Calu3 (cell line): ENCODE measurements around the gene SUGP1. TPM values are rescaled to one million over a fixed set of nuclear protein-coding genes. Genes with fewer than 3 reads are reported as not detected.

Experiments
- BruUV-seq: library from RNA; stranded (reverse); fragments of 400-500 nt; replicated peaks from 2 replicates; lab custom pipeline; 2021; lab: Mats Ljungman, UMichigan
- CTCF ChIA-PET: fragments of 300-600 bp; sonication (Branson Sonifier 250); formaldehyde crosslinking; loops from one replicate; lab custom pipeline; 2022; ENCODE audit warnings: antibody characterized with exemption; lab: Charles Lee
- DNase-seq: peaks from one replicate; pipeline ENCODE4 v3.0.0; 2022
- H3K27ac Mint-ChIP-seq: one replicate; pipeline ENCODE4 v1.8.0; 2022; ENCODE audit warnings: mixed read lengths; ENCODE audit not compliant: unreplicated experiment
- H3K27me3 Mint-ChIP-seq: one replicate; pipeline ENCODE4 v1.8.0; 2022; ENCODE audit warnings: mixed read lengths; ENCODE audit not compliant: unreplicated experiment
- H3K36me3 Mint-ChIP-seq: one replicate; pipeline ENCODE4 v1.8.0; 2022; ENCODE audit warnings: mild to moderate bottlenecking, moderate library complexity, mixed read lengths; ENCODE audit not compliant: insufficient read depth, unreplicated experiment
- H3K4me1 Mint-ChIP-seq: one replicate; pipeline ENCODE4 v1.8.0; 2022; ENCODE audit warnings: mild to moderate bottlenecking, low read depth, mixed read lengths; ENCODE audit not compliant: unreplicated experiment
- H3K4me3 Mint-ChIP-seq: one replicate; pipeline ENCODE4 v1.8.0; 2022; ENCODE audit warnings: mild to moderate bottlenecking, low read depth, moderate library complexity, mixed read lengths; ENCODE audit not compliant: unreplicated experiment
- H3K9me3 Mint-ChIP-seq: one replicate; pipeline ENCODE4 v1.8.0; 2022; ENCODE audit warnings: low read depth, mixed read lengths; ENCODE audit not compliant: unreplicated experiment
- CTCF ChIP-seq: fragments of 200-600 bp; IDR thresholded peaks from one replicate; pipeline ENCODE4 v1.8.0; 2022; ENCODE audit warnings: antibody characterized with exemption; ENCODE audit not compliant: unreplicated experiment
- intact Hi-C: fragments of 100-400 bp; cut with micrococcal nuclease; formaldehyde crosslinking; loops from one replicate; pipeline ENCODE4 v1.10.0; 2022; ENCODE audit not compliant: unreplicated experiment
- total RNA-seq: library from RNA; stranded (reverse); gene quantifications from 2 replicates; pipeline ENCODE4 v1.2.3, GENCODE V29; 2022

Gene SUGP1
- total RNA-seq, 1 experiment from 2014 or later: 41.3 TPM

GRCh38 chr19:19229701-19230100 lies 90.6 kb downstream of the SUGP1 start:
- Mint-ChIP-seq H3K27ac (no peak overlapping the region), H3K4me1 (no peaks in the 10 kb centered on the region), H3K9me3 (no peaks in the 10 kb centered on the region), H3K4me3 (no peak overlapping the region), H3K36me3 (no peaks in the 10 kb centered on the region), H3K27me3 (peaks cover 49% of the 10 kb centered on the region)
- CTCF ChIA-PET: no interaction called here
- TF ChIP-seq CTCF: no peak
- no peak for DNase-seq
- no TSS peak for BruUV-seq
- intact Hi-C loops: loop anchor here (10.0 kb wide), 1 partner anchor 85 kb away; no protein-coding TSS in a partner anchor

GRCh38 chr19:19227217-19227616 lies 93.1 kb downstream of the SUGP1 start:
- DNase-seq: no peak
- Mint-ChIP-seq H3K9me3 (no peaks in the 10 kb centered on the region), H3K27ac (no peak overlapping the region), H3K27me3 (peaks cover 60% of the 10 kb centered on the region), H3K4me1 (no peaks in the 10 kb centered on the region), H3K4me3 (no peak overlapping the region), H3K36me3 (no peaks in the 10 kb centered on the region)
- intact Hi-C loops: loop anchor here (10.0 kb wide), 1 partner anchor 82 kb away; no protein-coding TSS in a partner anchor
- no peak for TF ChIP-seq CTCF
- no TSS peak for BruUV-seq
- CTCF ChIA-PET: no interaction called here

- CTCF ChIA-PET: no interaction called here
- H3K4me3 Mint-ChIP-seq: no peak overlapping the region
Observed at GRCh38 chr19:19226663-19227062, 93.6 kb downstream of the SUGP1 start.

GRCh38 chr19:19226204-19226603 lies 94.1 kb downstream of the SUGP1 start:
- no peak overlapping the region for H3K4me3 Mint-ChIP-seq

More at GRCh38 chr19:19226663-19227062, 93.6 kb downstream of the SUGP1 start:
- no peaks in the 10 kb centered on the region for H3K9me3 Mint-ChIP-seq
- no peak for DNase-seq
- no TSS peak for BruUV-seq
- no peaks in the 10 kb centered on the region for H3K4me1 Mint-ChIP-seq
- no peaks in the 10 kb centered on the region for H3K36me3 Mint-ChIP-seq
- H3K27me3 Mint-ChIP-seq: peaks cover 54% of the 10 kb centered on the region
- H3K27ac Mint-ChIP-seq: no peak overlapping the region
- no peak for TF ChIP-seq CTCF
- intact Hi-C loops: loop anchor here (10.0 kb wide), 1 partner anchor 82 kb away; no protein-coding TSS in a partner anchor

More at GRCh38 chr19:19226204-19226603, 94.1 kb downstream of the SUGP1 start:
- Mint-ChIP-seq H3K9me3 (no peaks in the 10 kb centered on the region), H3K27ac (no peak overlapping the region), H3K27me3 (peaks cover 49% of the 10 kb centered on the region), H3K4me1 (no peaks in the 10 kb centered on the region), H3K36me3 (no peaks in the 10 kb centered on the region)
- BruUV-seq: no TSS peak
- CTCF ChIA-PET: no interaction called here
- DNase-seq: no peak
- intact Hi-C loops: loop anchor here (10.0 kb wide), 1 partner anchor 81 kb away; no protein-coding TSS in a partner anchor
- no peak for TF ChIP-seq CTCF

Other genes starting within 250 kb of the SUGP1 start
- 24.0 and 28.9 TPM in 2 replicates for gene TMEM161A, start 182.0 kb downstream of the SUGP1 start, total RNA-seq
- gene MEF2B, start 150.2 kb downstream of the SUGP1 start, total RNA-seq: 1.7 and 2.3 TPM in 2 replicates
- 24.0 and 26.3 TPM in 2 replicates for gene BORCS8, start 128.4 kb downstream of the SUGP1 start, total RNA-seq
- 63.2 and 66.5 TPM in 2 replicates for gene RFXANK, start 128.3 kb downstream of the SUGP1 start, total RNA-seq
- gene NR2C2AP, start 117.1 kb downstream of the SUGP1 start, total RNA-seq: 20.6 and 23.2 TPM in 2 replicates
- gene NCAN, start 108.6 kb downstream of the SUGP1 start, total RNA-seq: not detected in 2 replicates
- gene TM6SF2, start 47.2 kb downstream of the SUGP1 start, total RNA-seq: not detected in 2 replicates
- 39.5 and 41.3 TPM in 2 replicates for gene MAU2, start 320 bp upstream of the SUGP1 start, total RNA-seq
- gene GATAD2A, start 85.2 kb upstream of the SUGP1 start, total RNA-seq: 79.8 and 83.7 TPM in 2 replicates
- 2.8 and 3.1 TPM in 2 replicates for gene TSSK6, start 195.0 kb upstream of the SUGP1 start, total RNA-seq
- 191 and 193 TPM in 2 replicates for gene NDUFA13, start 195.7 kb upstream of the SUGP1 start, total RNA-seq
- 10.4 and 12.9 TPM in 2 replicates for gene YJEFN3, start 208.4 kb upstream of the SUGP1 start, total RNA-seq
- gene CILP2, start 217.8 kb upstream of the SUGP1 start, total RNA-seq: 1.3 and 1.7 TPM in 2 replicates